HG03159 (cell line): ENCODE data around the gene CROCC2.

Experiments used
- ATAC-seq: cut with Tn5 transposase; IDR thresholded peaks from one replicate; pipeline ENCODE4 v1.9.1; 2021; ENCODE audit warnings: mild to moderate bottlenecking, moderate library complexity; ENCODE audit not compliant: unreplicated experiment

The CROCC2 gene

GRCh38 chr2:240875228-240876034, 30.7 kb upstream of the CROCC2 start:
- ATAC-seq = no peak

- ATAC-seq = no peak
Observed at GRCh38 chr2:240876035-240876474, 30.1 kb upstream of the CROCC2 start.

GRCh38 chr2:240876475-240877251, 29.5 kb upstream of the CROCC2 start:
- ATAC-seq = no peak

- ATAC-seq = no peak
Observed at GRCh38 chr2:240877460-240878340, 28.4 kb upstream of the CROCC2 start.

GRCh38 chr2:240878341-240878936, 27.7 kb upstream of the CROCC2 start:
- ATAC-seq = no peak

- no peak for ATAC-seq
Observed at GRCh38 chr2:240879105-240879504, 27.0 kb upstream of the CROCC2 start.

- no peak for ATAC-seq
Observed at GRCh38 chr2:240881913-240882312, 24.2 kb upstream of the CROCC2 start.

GRCh38 chr2:240884221-240884620, 21.9 kb upstream of the CROCC2 start:
- ATAC-seq = no peak

GRCh38 chr2:240884745-240885144, 21.4 kb upstream of the CROCC2 start:
- no peak for ATAC-seq

GRCh38 chr2:240885566-240885965, 20.6 kb upstream of the CROCC2 start:
- no peak for ATAC-seq

- ATAC-seq = no peak
Observed at GRCh38 chr2:240886023-240886565, 20.0 kb upstream of the CROCC2 start.

- ATAC-seq = no peak
Observed at GRCh38 chr2:240886678-240887609, 19.2 kb upstream of the CROCC2 start.

- ATAC-seq = no peak
Observed at GRCh38 chr2:240887631-240888030, 18.5 kb upstream of the CROCC2 start.

- ATAC-seq = no peak
Observed at GRCh38 chr2:240888130-240888889, 17.8 kb upstream of the CROCC2 start.

GRCh38 chr2:240888890-240889573, 17.1 kb upstream of the CROCC2 start:
- ATAC-seq = no peak

- no peak for ATAC-seq
Observed at GRCh38 chr2:240889601-240890560, 16.3 kb upstream of the CROCC2 start.

- ATAC-seq = no peak
Observed at GRCh38 chr2:240890691-240891090, 15.4 kb upstream of the CROCC2 start.
